HEK293T (cell line): ENCODE data around the gene SLC9A9.

Source experiments
- CTCF ChIA-PET: fragments of 350-600 bp; formaldehyde crosslinking; extraction: SDS; loops from one replicate; lab custom pipeline; 2021; ENCODE audit warnings: antibody characterized with exemption, inconsistent platforms; lab: Yijun Ruan, JAX
- POLR2A ChIA-PET: fragments of 350-600 bp; formaldehyde crosslinking; extraction: SDS; loops from one replicate; lab custom pipeline; 2020; ENCODE audit warnings: antibody characterized with exemption, inconsistent platforms; lab: Yijun Ruan, JAX
- DNase-seq: peaks from one replicate; pipeline ENCODE4 v3.0.0; 2012; ENCODE audit warnings: mixed read lengths; ENCODE audit errors: extremely low spot score
- ARNT ChIP-seq: fragments of 450-650 bp; IDR thresholded peaks from 2 replicates; pipeline ENCODE4 v1.6.1; 2017; ENCODE audit warnings: mild to moderate bottlenecking
- BHLHE40 ChIP-seq: fragments of 450-650 bp; IDR thresholded peaks from 2 replicates; pipeline ENCODE4 v1.6.1; 2016; ENCODE audit warnings: mild to moderate bottlenecking, moderate library complexity, borderline replicate concordance
- CTBP1 ChIP-seq: fragments of 450-650 bp; IDR thresholded peaks from 2 replicates; pipeline ENCODE4 v1.6.1; 2016; ENCODE audit warnings: borderline replicate concordance
- ELF4 ChIP-seq: fragments of 450-650 bp; IDR thresholded peaks from 2 replicates; pipeline ENCODE4 v1.6.1; 2017; ENCODE audit warnings: antibody characterized with exemption
- FOXA1 ChIP-seq: fragments of 450-650 bp; IDR thresholded peaks from 2 replicates; pipeline ENCODE4 v1.6.1; 2016; ENCODE audit warnings: mild to moderate bottlenecking
- FOXK2 ChIP-seq: fragments of 450-650 bp; IDR thresholded peaks from 2 replicates; pipeline ENCODE4 v1.6.1; 2016; ENCODE audit warnings: mild to moderate bottlenecking
- FOXM1 ChIP-seq: fragments of 450-650 bp; IDR thresholded peaks from 2 replicates; pipeline ENCODE4 v1.6.1; 2017; ENCODE audit warnings: mild to moderate bottlenecking, borderline replicate concordance
- HDGF ChIP-seq: fragments of 450-650 bp; IDR thresholded peaks from 2 replicates; pipeline ENCODE4 v1.6.1; 2017; ENCODE audit warnings: antibody characterized with exemption, borderline replicate concordance
- L3MBTL2 ChIP-seq: fragments of 450-650 bp; conservative IDR thresholded peaks from 2 replicates; pipeline ENCODE4 v1.6.1; 2016; ENCODE audit warnings: mild to moderate bottlenecking
- LEF1 ChIP-seq: fragments of 450-650 bp; IDR thresholded peaks from 2 replicates; pipeline ENCODE4 v1.6.1; 2017; ENCODE audit warnings: mild to moderate bottlenecking, borderline replicate concordance
- NFRKB ChIP-seq: fragments of 450-650 bp; IDR thresholded peaks from 2 replicates; pipeline ENCODE4 v1.6.1; 2016; ENCODE audit warnings: mild to moderate bottlenecking, moderate library complexity
- SP1 ChIP-seq: fragments of 450-650 bp; IDR thresholded peaks from 2 replicates; pipeline ENCODE4 v1.6.1; 2017
- SUZ12 ChIP-seq: fragments of 450-650 bp; IDR thresholded peaks from 2 replicates; pipeline ENCODE4 v1.6.1; 2016; ENCODE audit warnings: mild to moderate bottlenecking
- TARDBP ChIP-seq: fragments of 450-650 bp; IDR thresholded peaks from 2 replicates; pipeline ENCODE4 v1.6.1; 2016
- ZNF384 ChIP-seq: fragments of 450-650 bp; IDR thresholded peaks from 2 replicates; pipeline ENCODE4 v1.6.1; 2016
- TF ChIP-seq, protein P1 (sequence below): fragments of 450-650 bp; IDR thresholded peaks from 2 replicates; pipeline ENCODE4 v1.6.1; 2016

SLC9A9 gene

DNA sequence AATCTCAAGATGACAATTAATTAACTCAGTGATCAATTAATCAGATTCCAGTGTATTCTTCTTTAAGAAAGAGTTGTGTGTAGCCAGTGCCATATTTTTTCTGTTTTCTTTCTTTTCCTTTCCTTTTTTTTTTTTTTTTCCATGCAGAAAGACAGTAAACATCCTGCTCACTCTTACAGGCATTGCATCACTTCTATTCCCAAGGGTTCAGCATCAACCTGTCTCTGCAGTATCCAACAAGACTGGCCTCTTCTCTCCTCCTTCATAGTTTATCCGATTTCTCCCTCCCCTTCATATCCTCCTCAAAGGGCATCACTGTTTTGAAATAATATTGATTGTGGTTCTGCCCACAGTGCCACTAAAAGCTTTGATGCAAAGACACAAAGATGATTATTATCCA lies 17.0 kb upstream of the SLC9A9 start:
- DNase-seq = no peak
- TF ChIP-seq, protein P1, sequence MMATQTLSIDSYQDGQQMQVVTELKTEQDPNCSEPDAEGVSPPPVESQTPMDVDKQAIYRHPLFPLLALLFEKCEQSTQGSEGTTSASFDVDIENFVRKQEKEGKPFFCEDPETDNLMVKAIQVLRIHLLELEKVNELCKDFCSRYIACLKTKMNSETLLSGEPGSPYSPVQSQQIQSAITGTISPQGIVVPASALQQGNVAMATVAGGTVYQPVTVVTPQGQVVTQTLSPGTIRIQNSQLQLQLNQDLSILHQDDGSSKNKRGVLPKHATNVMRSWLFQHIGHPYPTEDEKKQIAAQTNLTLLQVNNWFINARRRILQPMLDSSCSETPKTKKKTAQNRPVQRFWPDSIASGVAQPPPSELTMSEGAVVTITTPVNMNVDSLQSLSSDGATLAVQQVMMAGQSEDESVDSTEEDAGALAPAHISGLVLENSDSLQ = no peak
- TF ChIP-seq FOXM1 = no peak
- no peak for TF ChIP-seq ZNF384
- TF ChIP-seq TARDBP = no peak
- no peak for TF ChIP-seq FOXK2
- no peak for TF ChIP-seq SUZ12
- no peak for TF ChIP-seq ELF4
- no peak for TF ChIP-seq FOXA1
- TF ChIP-seq BHLHE40 = no peak
- no peak for TF ChIP-seq ARNT
- no peak for TF ChIP-seq L3MBTL2
- no peak for TF ChIP-seq HDGF
- no peak for TF ChIP-seq LEF1
- no peak for TF ChIP-seq NFRKB
- no peak for TF ChIP-seq SP1
- no peak for TF ChIP-seq CTBP1
- CTCF ChIA-PET = no interaction called here
- POLR2A ChIA-PET = no interaction called here

DNA sequence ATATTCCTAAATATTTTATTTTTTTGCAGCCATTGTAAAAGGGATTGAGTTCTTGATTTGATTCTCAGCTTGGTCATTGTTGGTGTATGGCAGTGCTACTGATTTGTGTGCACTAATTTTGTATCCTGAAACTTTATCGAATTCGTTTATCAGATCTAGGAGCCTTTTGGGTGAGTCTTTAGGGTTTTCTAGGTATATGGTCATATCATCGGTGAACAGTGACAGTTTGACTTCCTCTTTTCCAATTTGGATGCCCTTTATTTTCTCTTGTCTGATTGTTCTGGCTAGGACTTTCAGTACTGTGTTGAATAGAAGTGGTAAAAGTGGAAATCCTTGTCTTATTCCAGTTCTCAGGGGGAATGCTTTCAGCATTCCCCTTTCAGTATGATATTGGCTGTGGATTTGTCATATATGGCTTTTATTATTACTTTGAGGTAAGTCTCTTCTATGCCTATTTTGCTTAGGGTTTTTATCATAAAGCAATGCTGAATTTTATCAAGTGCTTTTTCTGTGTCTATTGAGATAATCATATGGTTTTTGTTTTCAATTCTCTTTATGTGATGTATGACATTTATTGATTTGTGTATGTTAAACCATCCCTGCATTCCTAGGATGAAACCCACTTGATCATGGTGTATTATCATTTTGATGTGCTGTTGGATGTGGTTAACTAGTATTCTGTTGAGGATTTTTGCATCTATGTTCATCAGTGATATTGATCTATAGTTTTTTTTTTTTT lies 11.4 kb upstream of the SLC9A9 start:
- ChIA-PET POLR2A (no interaction called here), CTCF (no interaction called here)
- no peak for DNase-seq
- no peak for TF ChIP-seq SP1
- TF ChIP-seq ZNF384 = 0 out of 2 replicates have a peak, but pooled peaks have one; percentile 6

DNA sequence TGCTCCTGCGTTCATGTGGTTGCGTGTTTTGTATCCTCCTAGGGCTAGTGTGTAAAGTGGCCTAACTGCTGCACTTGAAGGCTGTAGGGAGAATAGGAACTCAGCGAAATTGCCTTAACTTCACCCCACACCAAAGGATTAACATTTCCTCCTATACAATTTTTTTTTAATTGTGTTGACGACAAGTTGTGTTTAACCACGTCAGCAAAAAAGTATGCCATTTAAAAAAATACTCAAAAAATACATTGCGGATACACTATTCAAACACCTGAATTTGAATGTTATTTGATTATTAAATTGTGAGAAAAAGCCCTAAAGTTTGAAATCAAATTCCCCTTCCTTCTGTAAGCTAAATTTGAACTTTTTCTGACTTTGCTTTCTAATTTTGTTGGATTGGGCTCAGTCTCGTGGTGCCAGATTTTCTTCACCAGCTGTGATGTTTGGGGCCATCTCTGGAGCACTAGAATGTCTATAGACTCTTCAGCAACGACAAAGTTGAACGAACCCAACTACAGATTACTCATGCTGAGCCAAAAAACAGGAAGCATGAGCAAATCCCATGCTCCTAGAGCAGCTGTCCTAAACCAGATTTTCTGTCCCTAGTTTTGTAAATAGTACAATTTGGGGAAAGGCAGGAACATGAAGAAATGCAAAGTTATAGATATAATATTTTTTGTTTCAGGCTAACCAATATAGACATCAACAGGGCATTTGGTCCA lies 8.1 kb upstream of the SLC9A9 start:
- ChIA-PET CTCF (no interaction called here), POLR2A (no interaction called here)
- no peak for DNase-seq
- TF ChIP-seq NFRKB (no peak), LEF1 (no peak), BHLHE40 (no peak)

DNA sequence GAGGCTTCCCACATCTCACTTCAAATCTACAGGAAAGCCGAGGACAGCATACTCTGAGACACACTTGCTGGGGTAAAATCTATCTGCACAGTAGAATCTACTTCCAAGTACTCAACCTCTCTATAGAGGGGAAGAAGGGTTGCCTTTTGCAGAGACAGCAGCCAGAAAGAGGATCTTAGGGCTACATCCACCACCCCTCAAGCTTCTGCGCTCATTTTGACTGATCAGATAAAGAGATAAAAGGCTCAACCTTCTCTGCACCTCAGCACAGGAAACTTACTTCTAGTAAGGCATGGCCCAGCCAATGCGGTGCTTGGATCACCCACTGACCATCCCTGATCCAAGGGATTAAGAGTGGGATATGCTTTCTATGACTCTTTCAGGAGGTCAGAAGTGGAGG lies 6.9 kb upstream of the SLC9A9 start:
- TF ChIP-seq, protein P1 = no peak
- TF ChIP-seq TARDBP (no peak), ELF4 (no peak), HDGF (no peak), CTBP1 (no peak), ARNT (no peak), SP1 (no peak)
- DNase-seq = no peak
- CTCF ChIA-PET = no interaction called here
- POLR2A ChIA-PET = no interaction called here

DNA sequence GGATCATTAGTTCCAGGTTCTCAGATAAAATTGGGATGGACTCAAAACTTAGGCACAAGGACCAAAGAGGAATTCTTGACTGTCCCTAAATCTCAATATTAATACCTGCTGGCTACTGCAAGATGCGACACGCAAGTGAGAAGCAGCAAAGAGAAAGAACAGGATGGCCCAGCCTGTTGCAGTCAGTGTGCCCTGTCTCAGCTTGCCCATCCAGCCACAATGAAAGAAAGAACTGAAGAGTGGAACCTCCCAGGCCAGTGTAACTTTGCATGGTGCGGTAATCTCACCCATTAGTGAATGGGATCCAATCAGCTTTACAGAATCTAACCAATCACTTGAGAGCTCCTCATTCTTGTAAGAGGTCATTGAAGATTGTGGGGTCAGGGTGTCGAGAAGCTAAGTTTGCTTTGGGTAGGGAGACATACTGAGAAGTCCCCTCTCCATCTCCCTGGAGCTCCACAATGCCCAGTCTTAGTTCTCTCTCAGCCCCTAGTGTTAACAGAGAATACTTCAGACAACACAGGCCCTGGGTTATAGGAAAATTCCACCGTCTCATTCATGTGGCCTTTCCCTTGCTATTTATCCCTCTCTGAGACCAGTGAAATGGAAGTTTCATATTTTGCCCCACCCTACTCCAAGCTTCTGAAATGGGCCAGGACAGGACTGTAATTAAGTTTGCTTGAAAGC lies 3.2 kb upstream of the SLC9A9 start:
- CTCF ChIA-PET = interaction anchor here (0.5 kb wide), 1 partner anchor 9 kb away, joined by 3 read pairs; no protein-coding TSS in a partner anchor

DNA sequence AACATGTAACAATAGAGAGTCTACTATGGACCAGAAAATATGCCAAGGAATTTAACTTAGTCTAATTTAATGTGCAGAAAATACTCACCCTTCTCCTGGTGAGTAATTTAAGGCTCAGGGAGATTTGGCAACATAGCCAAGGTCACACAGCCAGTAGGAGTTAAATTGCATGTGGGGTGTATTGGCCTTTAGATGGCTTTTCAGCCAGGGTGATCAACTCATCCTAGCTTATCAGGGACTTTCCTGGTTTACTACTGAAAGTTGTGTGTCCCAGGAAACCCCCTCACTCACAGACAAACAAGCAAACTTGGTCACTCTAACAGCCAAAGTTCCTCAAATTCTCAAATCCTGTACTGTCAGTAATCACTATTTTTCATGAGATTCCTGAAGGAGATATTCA lies 2.6 kb upstream of the SLC9A9 start:
- ChIA-PET CTCF (interaction anchor here (0.5 kb wide), 1 partner anchor 8 kb away, joined by 3 read pairs; no protein-coding TSS in a partner anchor), POLR2A (no interaction called here)

More for the DNA sequence above, 3.2 kb upstream of the SLC9A9 start:
- TF ChIP-seq CTBP1 (no peak), L3MBTL2 (no peak), ZNF384 (no peak), SUZ12 (no peak), NFRKB (no peak), SP1 (no peak), LEF1 (no peak), FOXM1 (no peak), TARDBP (no peak), ARNT (no peak), BHLHE40 (no peak), HDGF (no peak), ELF4 (no peak), FOXA1 (no peak)
- DNase-seq = peak; percentile 31
- POLR2A ChIA-PET = no interaction called here

More for the DNA sequence above, 2.6 kb upstream of the SLC9A9 start:
- TF ChIP-seq BHLHE40 (no peak), ELF4 (no peak), ZNF384 (no peak), TARDBP (no peak), FOXM1 (no peak), FOXA1 (no peak), SUZ12 (no peak), L3MBTL2 (no peak), CTBP1 (no peak), FOXK2 (no peak), LEF1 (no peak), SP1 (no peak), HDGF (no peak), ARNT (no peak), NFRKB (no peak)
- TF ChIP-seq, protein P1 = no peak
- no peak for DNase-seq
